ENCODE measurements around the gene SPART.

SPART gene, protein sequence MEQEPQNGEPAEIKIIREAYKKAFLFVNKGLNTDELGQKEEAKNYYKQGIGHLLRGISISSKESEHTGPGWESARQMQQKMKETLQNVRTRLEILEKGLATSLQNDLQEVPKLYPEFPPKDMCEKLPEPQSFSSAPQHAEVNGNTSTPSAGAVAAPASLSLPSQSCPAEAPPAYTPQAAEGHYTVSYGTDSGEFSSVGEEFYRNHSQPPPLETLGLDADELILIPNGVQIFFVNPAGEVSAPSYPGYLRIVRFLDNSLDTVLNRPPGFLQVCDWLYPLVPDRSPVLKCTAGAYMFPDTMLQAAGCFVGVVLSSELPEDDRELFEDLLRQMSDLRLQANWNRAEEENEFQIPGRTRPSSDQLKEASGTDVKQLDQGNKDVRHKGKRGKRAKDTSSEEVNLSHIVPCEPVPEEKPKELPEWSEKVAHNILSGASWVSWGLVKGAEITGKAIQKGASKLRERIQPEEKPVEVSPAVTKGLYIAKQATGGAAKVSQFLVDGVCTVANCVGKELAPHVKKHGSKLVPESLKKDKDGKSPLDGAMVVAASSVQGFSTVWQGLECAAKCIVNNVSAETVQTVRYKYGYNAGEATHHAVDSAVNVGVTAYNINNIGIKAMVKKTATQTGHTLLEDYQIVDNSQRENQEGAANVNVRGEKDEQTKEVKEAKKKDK

DNA sequence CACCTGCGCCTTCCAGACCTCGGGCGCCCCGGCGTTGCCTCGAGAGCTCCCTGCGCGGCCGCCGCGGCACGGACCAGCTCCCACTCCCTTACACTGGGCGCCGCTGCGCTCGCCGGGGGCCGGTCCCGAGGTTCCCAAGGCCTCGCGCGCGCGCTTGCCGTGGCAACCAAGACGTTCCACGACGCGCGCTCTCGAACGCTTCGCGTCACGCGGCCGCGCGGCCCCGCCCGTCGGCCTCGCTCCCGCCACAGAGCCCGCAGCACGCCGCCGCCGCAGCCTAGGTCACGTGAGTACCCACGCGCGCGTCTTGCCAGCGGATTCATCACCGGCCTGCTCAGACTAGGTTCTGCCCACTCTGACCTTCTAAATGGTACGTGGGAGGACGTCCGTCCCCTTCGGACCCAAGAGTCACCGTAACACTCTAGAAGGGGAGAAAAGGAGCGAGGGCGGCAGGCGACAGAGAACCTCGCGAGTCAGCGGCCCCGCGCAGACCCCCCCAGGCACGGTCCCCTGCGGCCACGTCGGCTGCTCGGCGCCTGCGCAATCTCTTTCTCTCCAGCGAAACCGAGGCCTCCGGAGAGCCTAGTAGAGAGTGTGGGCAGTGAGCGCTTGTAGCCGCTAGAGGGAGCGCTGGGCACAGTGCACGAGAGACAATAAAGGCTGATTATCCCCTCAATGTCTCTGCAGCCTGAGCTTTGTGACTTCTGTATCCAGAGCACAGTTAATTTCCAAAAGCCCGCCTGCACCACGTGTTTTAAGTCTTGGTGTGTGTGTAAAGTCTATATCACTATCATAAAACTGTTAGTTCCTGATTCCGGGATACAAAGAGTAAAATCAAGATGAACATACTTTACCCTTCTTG lies at the start of gene SPART:
Gene SPART, minus strand, starts transcription at position 173 of the 862 bp plus-strand sequence. CDS start 10,564 bp downstream, outside the sequence.
- peak; percentile 83 for DNase-seq (ENCODE audit: low read depth)

GRCh38 chr13:36395280-36395679 lies 49.1 kb upstream of the SPART start:
- DNase-seq (ENCODE audit: low read depth): no peak

DNA sequence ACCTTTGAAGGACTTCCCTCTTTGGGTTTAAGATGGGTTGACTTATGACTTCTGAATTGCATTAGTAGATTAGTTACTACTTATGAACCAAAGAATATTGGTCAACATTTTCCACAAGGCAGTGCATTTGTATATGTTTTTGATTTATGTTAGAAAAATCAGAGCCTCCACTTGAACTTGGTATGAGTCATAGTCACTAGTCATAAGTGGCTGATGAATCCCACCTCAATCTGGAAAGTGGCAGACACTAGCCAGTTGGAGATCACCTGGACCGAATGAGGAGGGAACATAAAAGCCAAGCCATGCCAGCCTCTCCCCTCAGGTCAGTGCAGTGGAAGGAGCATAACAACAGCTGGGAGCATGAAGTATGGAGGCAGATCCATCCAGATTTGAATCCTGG lies 39.3 kb upstream of the SPART start:
- no peak for DNase-seq (ENCODE audit: low read depth)

GRCh38 chr13:36382030-36382429 lies 35.8 kb upstream of the SPART start:
- DNase-seq (ENCODE audit: low read depth): no peak

DNA sequence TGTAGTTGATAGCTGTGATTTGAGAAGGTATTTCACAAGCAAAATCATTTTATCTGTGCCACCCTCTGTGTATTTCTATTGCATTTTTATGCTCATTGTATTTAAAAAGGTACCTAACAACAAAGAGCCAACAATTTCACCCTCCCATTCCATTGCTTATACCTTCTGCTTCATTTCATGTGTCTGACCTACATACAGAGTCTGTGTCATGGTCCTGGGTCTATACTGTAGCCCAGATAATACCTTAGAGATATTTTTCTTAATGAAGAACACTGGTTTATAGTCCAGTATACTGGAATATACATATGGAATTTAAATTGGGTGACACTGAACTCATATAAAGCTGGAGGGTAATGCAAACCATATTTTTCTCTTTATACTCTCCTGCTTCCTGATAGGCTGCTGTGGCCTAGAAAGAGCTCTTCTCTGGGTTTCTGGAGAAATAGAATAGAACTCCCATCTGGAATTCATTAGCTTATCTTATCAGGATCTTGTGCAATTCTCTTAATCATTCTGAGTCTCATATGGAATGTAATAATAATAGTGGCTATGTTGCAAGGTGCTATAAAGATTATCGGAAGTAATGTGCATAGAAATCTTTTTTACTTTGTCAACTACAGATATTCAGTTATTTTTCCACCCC lies 31.8 kb upstream of the SPART start:
- no peak for DNase-seq (ENCODE audit: low read depth)

- DNase-seq (ENCODE audit: low read depth): no peak
Observed at GRCh38 chr13:36374063-36374462, 27.9 kb upstream of the SPART start.

DNA sequence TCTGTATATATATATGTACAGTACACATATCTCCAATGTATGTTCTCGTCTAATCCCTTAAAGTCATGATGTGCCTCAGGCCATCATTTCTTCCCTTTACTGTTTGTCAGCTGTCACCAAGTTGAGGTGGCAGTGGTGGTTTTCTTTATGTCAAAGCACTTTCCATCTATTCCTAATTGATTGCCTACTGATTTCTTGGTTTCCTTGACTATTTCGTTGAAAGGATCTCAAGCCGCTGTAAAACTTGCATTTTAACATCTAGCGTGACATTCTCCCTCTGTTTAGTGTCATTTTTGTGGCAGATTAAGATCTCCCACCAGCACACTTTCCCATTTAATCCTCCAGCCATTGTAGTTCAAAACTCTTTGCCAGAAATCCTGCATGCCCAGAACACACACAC lies 25.0 kb upstream of the SPART start:
- no peak for DNase-seq (ENCODE audit: low read depth)

- no peak for DNase-seq (ENCODE audit: low read depth)
Observed at GRCh38 chr13:36370108-36370429, 23.9 kb upstream of the SPART start.

- no peak for DNase-seq (ENCODE audit: low read depth)
Observed at GRCh38 chr13:36369268-36370107, 23.3 kb upstream of the SPART start.

DNA sequence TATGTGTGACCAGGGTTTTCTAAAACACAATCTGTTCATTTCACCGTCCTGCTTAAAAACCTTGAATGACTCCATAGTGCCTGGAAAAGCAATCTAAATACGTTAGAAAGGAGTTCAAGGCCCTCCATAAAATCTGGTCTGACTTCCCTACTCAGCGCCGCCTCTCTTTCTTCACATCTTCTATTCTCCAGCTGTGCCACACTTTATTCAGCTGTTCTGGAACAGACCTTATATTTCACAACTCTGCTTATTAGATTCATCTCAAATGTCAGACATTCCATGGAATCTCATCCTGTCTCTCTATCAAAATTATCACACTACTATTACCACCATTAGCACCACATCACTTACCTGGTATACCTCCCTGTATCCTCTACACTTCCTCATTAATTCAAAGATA lies 19.8 kb upstream of the SPART start:
- DNase-seq (ENCODE audit: low read depth): no peak

DNA sequence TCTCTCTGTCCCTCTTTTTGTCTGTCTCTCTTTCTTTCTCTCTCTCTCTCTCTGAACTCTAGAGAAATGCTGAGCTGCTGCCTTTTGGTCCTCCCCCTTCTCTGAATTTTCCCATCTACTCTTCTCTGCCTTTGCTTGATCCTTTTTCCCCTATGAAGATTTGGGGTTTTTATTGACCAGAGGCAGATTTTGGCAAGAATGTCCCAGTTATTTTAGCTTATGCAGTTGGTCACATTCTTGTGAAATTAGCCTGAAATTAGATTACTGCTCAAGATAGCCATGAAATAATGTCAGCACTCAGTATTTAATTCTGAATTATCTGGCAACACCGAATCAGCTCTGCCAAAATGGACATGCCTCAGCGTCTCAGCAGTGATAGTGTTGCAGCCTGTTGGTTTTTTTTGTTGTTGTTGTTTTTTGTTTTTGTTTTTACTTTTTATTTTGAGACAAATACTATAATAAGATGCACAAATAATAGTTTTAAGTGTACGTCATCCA lies 17.2 kb upstream of the SPART start:
- DNase-seq (ENCODE audit: low read depth): no peak

DNA sequence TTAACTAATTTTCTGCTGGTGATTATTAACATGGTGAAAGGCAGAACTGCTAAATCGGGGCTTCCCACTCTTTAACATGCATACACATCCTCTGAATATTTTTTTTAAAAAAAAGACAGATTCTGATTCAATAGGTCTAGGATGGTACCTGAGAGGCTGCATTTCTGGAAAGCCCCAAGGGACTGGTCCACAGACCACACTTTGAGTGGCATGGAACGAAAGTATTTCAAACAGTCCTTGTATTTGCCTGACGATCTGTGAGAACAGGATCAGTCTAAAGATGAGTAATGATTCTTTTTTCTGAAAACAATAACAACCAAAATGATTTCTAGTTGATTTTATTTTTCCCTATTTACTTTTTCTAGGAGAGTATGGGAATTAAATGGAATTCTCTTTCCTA lies 16.7 kb upstream of the SPART start:
- DNase-seq (ENCODE audit: low read depth): no peak

DNA sequence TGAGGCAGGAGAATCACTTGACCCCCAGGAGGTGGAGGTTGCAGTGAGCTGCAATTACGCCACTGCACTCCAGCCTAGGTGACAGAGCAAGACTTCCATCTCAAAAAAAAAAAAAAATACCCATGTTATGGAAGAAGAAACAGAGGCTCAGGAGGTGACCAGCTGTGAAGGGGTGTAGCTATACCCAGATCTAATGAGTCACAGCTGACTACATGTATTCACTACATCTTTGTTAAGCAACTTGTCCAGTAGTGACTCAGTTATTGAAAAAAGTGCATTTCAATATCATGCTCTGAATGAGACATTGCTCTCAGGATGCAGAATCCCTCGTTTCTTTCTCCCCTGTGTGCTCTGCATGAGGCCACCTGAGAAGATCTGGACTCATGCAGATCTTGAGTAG lies 16.1 kb upstream of the SPART start:
- no peak for DNase-seq (ENCODE audit: low read depth)

DNA sequence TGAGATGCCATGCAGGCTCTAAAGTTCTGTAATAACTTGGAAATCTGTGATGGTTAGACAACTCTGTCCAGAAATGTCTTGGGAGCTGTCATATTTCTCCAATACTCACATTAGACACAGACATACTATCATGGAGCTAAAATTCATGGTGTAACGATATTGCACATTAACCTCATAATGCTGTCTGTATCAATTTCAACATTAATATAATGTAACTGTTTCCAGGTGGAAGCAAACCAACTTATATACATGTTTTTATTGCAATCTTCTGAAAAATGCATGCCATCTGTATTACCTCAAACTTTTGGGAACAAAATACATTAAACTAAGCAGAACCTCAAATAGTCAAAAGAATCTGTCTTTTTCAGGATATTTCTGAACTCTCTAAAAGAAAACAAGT lies 14.7 kb upstream of the SPART start:
- DNase-seq (ENCODE audit: low read depth): no peak

- no peak for DNase-seq (ENCODE audit: low read depth)
Observed at GRCh38 chr13:36359301-36359950, 13.2 kb upstream of the SPART start.

DNA sequence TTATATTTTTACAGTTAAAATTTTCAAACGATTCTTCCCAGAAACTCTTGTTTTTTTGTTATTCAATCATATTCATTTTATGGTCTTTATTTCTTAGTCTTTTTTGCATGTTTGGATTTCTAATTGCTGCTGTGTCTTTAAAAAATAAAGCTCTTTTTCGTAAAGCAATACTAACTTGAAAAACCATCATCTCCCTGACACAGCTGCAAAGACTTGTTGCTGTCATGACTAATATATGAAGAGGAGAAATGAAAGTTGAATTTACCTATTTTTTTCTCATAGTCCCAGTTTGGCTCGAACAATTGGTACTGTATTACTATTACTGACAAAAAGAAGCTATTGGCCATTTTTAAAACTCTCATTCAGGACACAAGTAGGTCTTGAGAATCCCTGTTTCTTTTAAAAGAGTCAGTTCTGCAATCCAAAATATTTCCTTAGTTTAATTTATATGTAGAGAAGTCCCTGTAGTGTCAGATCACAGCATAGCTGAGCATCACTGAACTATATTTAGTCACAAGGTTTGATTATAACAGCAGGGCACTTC lies 12.1 kb upstream of the SPART start:
- no peak for DNase-seq (ENCODE audit: low read depth)

DNA sequence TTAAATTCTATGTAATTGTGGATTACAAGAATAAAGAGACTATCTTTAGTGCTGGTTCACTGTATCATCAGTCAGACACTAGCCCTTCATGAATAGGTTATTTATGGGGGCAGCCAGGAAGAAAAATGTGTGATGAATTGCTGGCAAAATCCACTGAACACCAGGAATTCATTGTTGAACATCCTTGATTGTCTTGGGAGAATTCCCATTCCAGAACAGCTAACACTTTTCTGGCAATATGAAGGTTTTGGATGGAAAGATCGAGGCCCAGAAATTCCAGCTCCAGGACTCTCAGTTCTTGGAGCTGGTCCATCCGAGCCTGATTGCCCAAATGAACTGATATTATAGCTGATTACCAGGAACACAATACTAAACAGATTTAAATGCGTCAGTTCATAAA lies 11.5 kb upstream of the SPART start:
- no peak for DNase-seq (ENCODE audit: low read depth)

GRCh38 chr13:36357231-36357630 lies 11.0 kb upstream of the SPART start:
- DNase-seq (ENCODE audit: low read depth): no peak

GRCh38 chr13:36356058-36356457 lies 9.9 kb upstream of the SPART start:
- DNase-seq (ENCODE audit: low read depth): no peak

- DNase-seq (ENCODE audit: low read depth): no peak
Observed at GRCh38 chr13:36355632-36356031, 9.4 kb upstream of the SPART start.
